Loucy (cell line): ENCODE data around the gene ZNF667.

Source experiments
- H2AFZ ChIP-seq: fragments of 200-600 bp; sonication (generic); 2 replicates; pipeline ENCODE4 v1.6.0; 2016; ENCODE audit warnings: antibody characterized with exemption, mild to moderate bottlenecking, low read length, moderate library complexity
- H3F3A ChIP-seq: fragments of 200-600 bp; 2 replicates; pipeline ENCODE4 v1.6.0; 2016; ENCODE audit warnings: antibody characterized with exemption, low read depth, mild to moderate bottlenecking
- H3K27me3 ChIP-seq: fragments of 200-600 bp; sonication (generic); 2 replicates; pipeline ENCODE4 v1.6.1; 2014; ENCODE audit warnings: low read length, mild to moderate bottlenecking; ENCODE audit not compliant: insufficient read depth, poor library complexity, severe bottlenecking
- H3K36me3 ChIP-seq: fragments of 200-600 bp; sonication (generic); 2 replicates; pipeline ENCODE4 v1.6.1; 2016; ENCODE audit warnings: low read length; ENCODE audit not compliant: insufficient read depth
- H3K4me1 ChIP-seq: fragments of 200-600 bp; sonication (generic); 2 replicates; pipeline ENCODE4 v1.5.1; 2014; ENCODE audit warnings: low read length, mild to moderate bottlenecking; ENCODE audit not compliant: insufficient read depth, poor library complexity, severe bottlenecking
- H3K4me2 ChIP-seq: fragments of 200-600 bp; sonication (generic); 2 replicates; pipeline ENCODE4 v1.6.0; 2014; ENCODE audit warnings: antibody characterized with exemption, low read length, low read depth, mild to moderate bottlenecking; ENCODE audit not compliant: poor library complexity, severe bottlenecking
- H3K4me3 ChIP-seq: fragments of 200-600 bp; sonication (generic); 2 replicates; pipeline ENCODE4 v1.5.1; 2014; ENCODE audit warnings: low read length, mild to moderate bottlenecking, mixed read lengths; ENCODE audit not compliant: poor library complexity, severe bottlenecking
- H3K79me2 ChIP-seq: fragments of 200-600 bp; sonication (generic); 2 replicates; pipeline ENCODE4 v1.6.1; 2014; ENCODE audit warnings: low read length; ENCODE audit not compliant: insufficient read depth
- H3K9ac ChIP-seq: fragments of 200-600 bp; sonication (generic); 2 replicates; pipeline ENCODE4 v1.6.0; 2014; ENCODE audit warnings: mild to moderate bottlenecking, low read depth, low read length, moderate library complexity; ENCODE audit not compliant: poor library complexity, severe bottlenecking
- H3K9me2 ChIP-seq: fragments of 200-600 bp; sonication (generic); replicated peaks from 2 replicates; pipeline ENCODE4 v1.6.1; 2016; ENCODE audit warnings: low read depth, low read length, mixed read lengths
- H3K9me3 ChIP-seq: fragments of 200-600 bp; sonication (generic); 2 replicates; pipeline ENCODE4 v1.6.1; 2014; ENCODE audit warnings: mild to moderate bottlenecking, antibody characterized with exemption, low read length, low read depth; ENCODE audit not compliant: insufficient read depth
- H4K20me1 ChIP-seq: fragments of 200-600 bp; sonication (generic); 2 replicates; pipeline ENCODE4 v1.6.0; 2014; ENCODE audit warnings: antibody characterized with exemption, low read length, mild to moderate bottlenecking; ENCODE audit not compliant: insufficient read depth, poor library complexity, severe bottlenecking
- EZH2phosphoT487 ChIP-seq: fragments of 200-600 bp; IDR thresholded peaks from 2 replicates; pipeline ENCODE4 v1.6.1; 2018; ENCODE audit warnings: antibody characterized with exemption, mild to moderate bottlenecking, moderate library complexity, borderline replicate concordance
- TF ChIP-seq, protein P1 (sequence below): fragments of 200-600 bp; sonication (generic); conservative IDR thresholded peaks from 2 replicates; pipeline ENCODE4 v1.5.1; 2014; ENCODE audit warnings: mild to moderate bottlenecking, antibody characterized with exemption, low read length

Gene ZNF667

DNA sequence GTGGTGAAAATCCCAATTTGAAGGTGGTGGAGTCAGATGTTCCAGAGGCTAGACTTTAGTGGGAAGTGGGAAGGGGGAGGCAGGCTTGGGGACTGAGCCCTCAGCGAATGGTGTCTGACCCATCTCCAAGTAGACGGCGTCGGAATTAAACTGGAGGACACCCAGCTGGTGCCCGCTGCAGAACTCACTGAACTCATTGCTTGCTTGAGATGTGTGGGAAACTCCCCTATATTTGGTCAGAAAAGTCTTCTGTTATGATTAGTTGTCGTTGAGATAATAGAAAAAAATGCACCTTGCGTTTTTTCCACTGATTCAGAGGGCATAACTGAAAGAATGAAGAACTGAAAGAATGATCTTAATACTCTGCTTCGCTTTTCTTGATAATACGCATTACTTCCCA, 73.9 kb downstream of the ZNF667 start:
- Histone ChIP-seq H2AFZ (peak overlapping the region; percentile 98), H3K27me3 (no peaks in the 10 kb centered on the region), H3K9ac (peak overlapping the region; percentile 82), H3K4me1 (peaks cover 13% of the 10 kb centered on the region), H3K4me2 (peak overlapping the region; percentile 81), H3K9me2 (no peaks in the 10 kb centered on the region), H3K79me2 (peaks cover 12% of the 10 kb centered on the region; the same call in 1 of the 2 replicates), H4K20me1 (no peaks in the 10 kb centered on the region), H3F3A (no peaks in the 10 kb centered on the region), H3K4me3 (peak overlapping the region; percentile 95), H3K36me3 (no peaks in the 10 kb centered on the region), H3K9me3 (no peaks in the 10 kb centered on the region; the same call in 1 of the 2 replicates)
- TF ChIP-seq EZH2phosphoT487: no peak
- TF ChIP-seq, protein P1, sequence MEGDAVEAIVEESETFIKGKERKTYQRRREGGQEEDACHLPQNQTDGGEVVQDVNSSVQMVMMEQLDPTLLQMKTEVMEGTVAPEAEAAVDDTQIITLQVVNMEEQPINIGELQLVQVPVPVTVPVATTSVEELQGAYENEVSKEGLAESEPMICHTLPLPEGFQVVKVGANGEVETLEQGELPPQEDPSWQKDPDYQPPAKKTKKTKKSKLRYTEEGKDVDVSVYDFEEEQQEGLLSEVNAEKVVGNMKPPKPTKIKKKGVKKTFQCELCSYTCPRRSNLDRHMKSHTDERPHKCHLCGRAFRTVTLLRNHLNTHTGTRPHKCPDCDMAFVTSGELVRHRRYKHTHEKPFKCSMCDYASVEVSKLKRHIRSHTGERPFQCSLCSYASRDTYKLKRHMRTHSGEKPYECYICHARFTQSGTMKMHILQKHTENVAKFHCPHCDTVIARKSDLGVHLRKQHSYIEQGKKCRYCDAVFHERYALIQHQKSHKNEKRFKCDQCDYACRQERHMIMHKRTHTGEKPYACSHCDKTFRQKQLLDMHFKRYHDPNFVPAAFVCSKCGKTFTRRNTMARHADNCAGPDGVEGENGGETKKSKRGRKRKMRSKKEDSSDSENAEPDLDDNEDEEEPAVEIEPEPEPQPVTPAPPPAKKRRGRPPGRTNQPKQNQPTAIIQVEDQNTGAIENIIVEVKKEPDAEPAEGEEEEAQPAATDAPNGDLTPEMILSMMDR: no peak

DNA sequence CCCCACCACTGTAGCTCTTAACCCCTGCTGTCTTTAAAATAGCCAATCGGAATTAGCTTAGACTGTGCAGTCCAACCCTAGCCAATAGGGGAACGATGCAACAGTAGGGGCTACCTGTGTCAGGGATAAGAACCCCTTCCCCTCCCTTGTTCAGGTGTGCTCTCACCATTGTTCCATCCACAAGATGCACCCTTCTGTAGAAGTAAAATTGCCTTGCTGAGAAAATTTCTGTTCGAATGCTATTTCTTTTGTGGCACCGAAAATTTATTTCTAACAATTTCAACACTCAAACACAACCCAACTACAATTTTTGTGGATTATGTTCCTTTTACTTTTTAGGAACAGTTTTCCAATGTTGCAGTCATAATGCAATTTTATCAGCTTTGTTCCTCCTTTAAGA, 76.7 kb downstream of the ZNF667 start:
- no peak for TF ChIP-seq EZH2phosphoT487
- TF ChIP-seq, protein P1: no peak
- Histone ChIP-seq H3K4me2 (no peak overlapping the region), H3K36me3 (no peaks in the 10 kb centered on the region), H4K20me1 (no peaks in the 10 kb centered on the region), H3K27me3 (no peaks in the 10 kb centered on the region), H2AFZ (no peak overlapping the region), H3K4me3 (no peak overlapping the region), H3K4me1 (peaks cover 13% of the 10 kb centered on the region), H3K9me3 (no peaks in the 10 kb centered on the region; the same call in 1 of the 2 replicates), H3F3A (no peaks in the 10 kb centered on the region), H3K9me2 (no peaks in the 10 kb centered on the region), H3K79me2 (peaks cover 12% of the 10 kb centered on the region; the same call in 1 of the 2 replicates), H3K9ac (no peak overlapping the region)

DNA sequence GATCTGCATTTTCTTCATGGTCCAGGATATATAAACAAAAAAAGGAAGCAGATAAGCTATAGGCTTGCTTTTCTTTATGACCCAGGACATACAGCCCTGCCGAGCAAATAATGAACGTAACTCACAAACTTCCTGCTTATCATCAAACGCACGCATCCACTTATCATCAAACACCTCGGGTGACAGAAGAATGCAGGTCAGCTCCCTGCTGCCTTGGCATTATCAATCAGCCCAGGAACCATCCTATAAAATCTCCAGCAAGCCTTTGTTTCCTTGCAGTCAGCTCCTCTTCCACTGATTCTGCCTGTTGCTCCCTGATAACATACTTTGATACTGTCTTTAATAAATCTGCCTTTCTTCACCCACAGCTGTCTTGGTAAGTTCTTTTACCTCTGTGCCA, 78.3 kb downstream of the ZNF667 start:
- Histone ChIP-seq H3K9ac (no peak overlapping the region), H2AFZ (no peak overlapping the region), H3K9me3 (no peaks in the 10 kb centered on the region; the same call in 1 of the 2 replicates), H3K9me2 (no peaks in the 10 kb centered on the region), H3K79me2 (0 out of 2 replicates have a peak, but pooled peaks cover 6% of the 10 kb centered on the region), H3F3A (no peaks in the 10 kb centered on the region), H4K20me1 (no peaks in the 10 kb centered on the region), H3K4me1 (peaks cover 6% of the 10 kb centered on the region), H3K27me3 (no peaks in the 10 kb centered on the region), H3K4me3 (no peak overlapping the region), H3K36me3 (no peaks in the 10 kb centered on the region), H3K4me2 (no peak overlapping the region)
- TF ChIP-seq EZH2phosphoT487: no peak
- TF ChIP-seq, protein P1: no peak
